MM.1S (cell line): ENCODE measurements around the gene HBP1.
A peak's percentile ranks its signal among the peaks of the same experiment; 100 is the strongest.

ENCODE experiments used
- DNase-seq: peaks from one replicate; pipeline ENCODE4 v3.0.0-alpha.2; 2015
- H2AFZ ChIP-seq: fragments of 300-600 bp; sonication (generic); 2 replicates; pipeline ENCODE4 v1.6.0; 2016; ENCODE audit warnings: antibody characterized with exemption, low read length
- H3F3A ChIP-seq: fragments of 300-600 bp; sonication (generic); 2 replicates; pipeline ENCODE4 v1.6.1; 2016; ENCODE audit warnings: mild to moderate bottlenecking, antibody characterized with exemption, low read length, moderate library complexity, mixed read lengths; ENCODE audit not compliant: insufficient read depth
- H3K27ac ChIP-seq: fragments of 300-600 bp; sonication (generic); 2 replicates; pipeline ENCODE4 v1.5.1; 2016; ENCODE audit warnings: mild to moderate bottlenecking, low read length
- H3K27me3 ChIP-seq: fragments of 300-600 bp; sonication (generic); replicated peaks from 2 replicates; pipeline ENCODE4 v1.6.0; 2016; ENCODE audit warnings: low read length; ENCODE audit not compliant: insufficient read depth
- H3K36me3 ChIP-seq: fragments of 300-600 bp; sonication (generic); replicated peaks from 2 replicates; pipeline ENCODE4 v1.6.1; 2016; ENCODE audit warnings: mild to moderate bottlenecking, low read length, mixed read lengths; ENCODE audit not compliant: insufficient read depth
- H3K4me1 ChIP-seq: fragments of 300-600 bp; sonication (generic); 2 replicates; pipeline ENCODE4 v1.6.1; 2016; ENCODE audit warnings: low read length, mixed read lengths
- H3K4me2 ChIP-seq: fragments of 300-600 bp; sonication (generic); 2 replicates; pipeline ENCODE4 v1.6.0; 2016; ENCODE audit warnings: low read depth, low read length
- H3K4me3 ChIP-seq: fragments of 300-600 bp; sonication (generic); 2 replicates; pipeline ENCODE4 v1.5.1; 2016; ENCODE audit warnings: low read length, mixed read lengths
- H3K79me2 ChIP-seq: fragments of 300-600 bp; sonication (generic); 2 replicates; pipeline ENCODE4 v1.6.1; 2016; ENCODE audit warnings: mixed run types, low read length, mixed read lengths
- H3K9ac ChIP-seq: fragments of 300-600 bp; sonication (generic); 2 replicates; pipeline ENCODE4 v1.6.1; 2016; ENCODE audit warnings: low read length, mixed read lengths
- H3K9me2 ChIP-seq: fragments of 300-600 bp; sonication (generic); replicated peaks from 2 replicates; pipeline ENCODE4 v1.6.1; 2016; ENCODE audit warnings: mild to moderate bottlenecking, low read length, mixed read lengths; ENCODE audit not compliant: insufficient read depth
- H3K9me3 ChIP-seq: fragments of 300-600 bp; sonication (generic); replicated peaks from 2 replicates; pipeline ENCODE4 v1.6.1; 2016; ENCODE audit warnings: mild to moderate bottlenecking, low read length, mixed read lengths; ENCODE audit not compliant: insufficient read depth
- H4K20me1 ChIP-seq: fragments of 300-600 bp; sonication (generic); 2 replicates; pipeline ENCODE4 v1.6.1; 2016; ENCODE audit warnings: mild to moderate bottlenecking, low read length, moderate library complexity, mixed read lengths; ENCODE audit not compliant: insufficient read depth
- EZH2 ChIP-seq: fragments of 300-600 bp; sonication (generic); optimal IDR thresholded peaks from 2 replicates; pipeline ENCODE3; 2017; ENCODE audit warnings: low read depth, mild to moderate bottlenecking, antibody characterized with exemption, low read length, mixed read lengths
- EZH2phosphoT487 ChIP-seq: fragments of 300-600 bp; sonication (generic); IDR thresholded peaks from 2 replicates; pipeline ENCODE4 v1.6.1; 2018; ENCODE audit warnings: antibody characterized with exemption, low read length
- TF ChIP-seq, protein P1 (sequence below): fragments of 300-600 bp; sonication (generic); IDR thresholded peaks from 2 replicates; pipeline ENCODE4 v1.5.1; 2016; ENCODE audit warnings: antibody characterized with exemption, low read length, mixed read lengths

HBP1 gene

GRCh38 chr7:107128748-107129147 lies 40.1 kb upstream of the HBP1 start:
- peaks cover 16% of the 10 kb centered on the region for H3F3A ChIP-seq
- no peaks in the 10 kb centered on the region for H3K36me3 ChIP-seq
- no peaks in the 10 kb centered on the region for H3K27me3 ChIP-seq
- no peaks in the 10 kb centered on the region for H3K9me2 ChIP-seq
- no peaks in the 10 kb centered on the region for H3K9me3 ChIP-seq
- H2AFZ ChIP-seq, result no peak overlapping the region
- H4K20me1 ChIP-seq, result no peaks in the 10 kb centered on the region
- TF ChIP-seq EZH2phosphoT487 (no peak), EZH2 (no peak)
- TF ChIP-seq, protein P1, sequence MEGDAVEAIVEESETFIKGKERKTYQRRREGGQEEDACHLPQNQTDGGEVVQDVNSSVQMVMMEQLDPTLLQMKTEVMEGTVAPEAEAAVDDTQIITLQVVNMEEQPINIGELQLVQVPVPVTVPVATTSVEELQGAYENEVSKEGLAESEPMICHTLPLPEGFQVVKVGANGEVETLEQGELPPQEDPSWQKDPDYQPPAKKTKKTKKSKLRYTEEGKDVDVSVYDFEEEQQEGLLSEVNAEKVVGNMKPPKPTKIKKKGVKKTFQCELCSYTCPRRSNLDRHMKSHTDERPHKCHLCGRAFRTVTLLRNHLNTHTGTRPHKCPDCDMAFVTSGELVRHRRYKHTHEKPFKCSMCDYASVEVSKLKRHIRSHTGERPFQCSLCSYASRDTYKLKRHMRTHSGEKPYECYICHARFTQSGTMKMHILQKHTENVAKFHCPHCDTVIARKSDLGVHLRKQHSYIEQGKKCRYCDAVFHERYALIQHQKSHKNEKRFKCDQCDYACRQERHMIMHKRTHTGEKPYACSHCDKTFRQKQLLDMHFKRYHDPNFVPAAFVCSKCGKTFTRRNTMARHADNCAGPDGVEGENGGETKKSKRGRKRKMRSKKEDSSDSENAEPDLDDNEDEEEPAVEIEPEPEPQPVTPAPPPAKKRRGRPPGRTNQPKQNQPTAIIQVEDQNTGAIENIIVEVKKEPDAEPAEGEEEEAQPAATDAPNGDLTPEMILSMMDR, result no peak
- no peak overlapping the region for H3K27ac ChIP-seq
- DNase-seq, result no peak
- peaks cover 11% of the 10 kb centered on the region for H3K4me1 ChIP-seq
- H3K9ac ChIP-seq, result no peak overlapping the region
- H3K4me3 ChIP-seq, result no peak overlapping the region
- no peak overlapping the region for H3K4me2 ChIP-seq
- H3K79me2 ChIP-seq, result no peaks in the 10 kb centered on the region

GRCh38 chr7:107130487-107131220 lies 38.1 kb upstream of the HBP1 start:
- Histone ChIP-seq H3K9ac (no peak overlapping the region), H3K27me3 (no peaks in the 10 kb centered on the region), H3K4me3 (no peak overlapping the region), H3K79me2 (no peaks in the 10 kb centered on the region), H3K36me3 (no peaks in the 10 kb centered on the region), H3K9me2 (no peaks in the 10 kb centered on the region), H3F3A (peaks cover 14% of the 10 kb centered on the region), H3K9me3 (no peaks in the 10 kb centered on the region), H3K27ac (no peak overlapping the region), H2AFZ (no peak overlapping the region), H3K4me2 (no peak overlapping the region), H4K20me1 (no peaks in the 10 kb centered on the region), H3K4me1 (peaks cover 11% of the 10 kb centered on the region)
- TF ChIP-seq EZH2 (no peak), EZH2phosphoT487 (no peak)
- TF ChIP-seq, protein P1, result 0 out of 2 replicates have a peak, but pooled peaks have one; percentile 7
- DNase-seq, result no peak

DNA sequence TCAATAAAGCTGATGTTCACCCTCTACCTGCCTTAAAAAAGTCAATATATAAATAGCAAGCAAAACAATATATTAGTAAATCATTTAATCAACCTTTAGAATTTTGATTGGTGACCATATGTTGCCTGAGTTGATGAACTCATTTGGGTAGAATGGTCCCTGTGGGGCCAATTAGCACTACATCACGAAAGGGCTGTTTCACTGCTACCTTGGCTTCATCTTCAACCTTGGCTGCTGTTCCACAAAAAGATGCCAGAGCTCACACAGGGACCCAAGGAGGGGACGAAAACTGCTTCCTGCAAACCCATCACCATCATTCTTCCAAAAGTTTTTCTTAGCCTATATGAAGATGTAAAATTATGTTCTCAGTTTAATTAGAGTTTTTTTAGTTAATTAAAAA lies 35.4 kb upstream of the HBP1 start:
- Histone ChIP-seq H3K27me3 (no peaks in the 10 kb centered on the region), H3F3A (no peaks in the 10 kb centered on the region), H3K27ac (no peak overlapping the region), H3K9me3 (no peaks in the 10 kb centered on the region), H3K79me2 (no peaks in the 10 kb centered on the region), H3K36me3 (no peaks in the 10 kb centered on the region), H3K4me1 (no peaks in the 10 kb centered on the region), H4K20me1 (no peaks in the 10 kb centered on the region), H3K9me2 (no peaks in the 10 kb centered on the region), H2AFZ (no peak overlapping the region), H3K9ac (no peak overlapping the region), H3K4me2 (no peak overlapping the region), H3K4me3 (no peak overlapping the region)
- no peak for DNase-seq
- TF ChIP-seq, protein P1, result no peak
